HG03103 (cell line): ENCODE results near the gene RPGR.

Experiments used
- ATAC-seq: cut with Tn5 transposase; IDR thresholded peaks from one replicate; pipeline ENCODE4 v1.9.1; 2021; ENCODE audit warnings: low read depth; ENCODE audit not compliant: unreplicated experiment

RPGR gene, protein sequence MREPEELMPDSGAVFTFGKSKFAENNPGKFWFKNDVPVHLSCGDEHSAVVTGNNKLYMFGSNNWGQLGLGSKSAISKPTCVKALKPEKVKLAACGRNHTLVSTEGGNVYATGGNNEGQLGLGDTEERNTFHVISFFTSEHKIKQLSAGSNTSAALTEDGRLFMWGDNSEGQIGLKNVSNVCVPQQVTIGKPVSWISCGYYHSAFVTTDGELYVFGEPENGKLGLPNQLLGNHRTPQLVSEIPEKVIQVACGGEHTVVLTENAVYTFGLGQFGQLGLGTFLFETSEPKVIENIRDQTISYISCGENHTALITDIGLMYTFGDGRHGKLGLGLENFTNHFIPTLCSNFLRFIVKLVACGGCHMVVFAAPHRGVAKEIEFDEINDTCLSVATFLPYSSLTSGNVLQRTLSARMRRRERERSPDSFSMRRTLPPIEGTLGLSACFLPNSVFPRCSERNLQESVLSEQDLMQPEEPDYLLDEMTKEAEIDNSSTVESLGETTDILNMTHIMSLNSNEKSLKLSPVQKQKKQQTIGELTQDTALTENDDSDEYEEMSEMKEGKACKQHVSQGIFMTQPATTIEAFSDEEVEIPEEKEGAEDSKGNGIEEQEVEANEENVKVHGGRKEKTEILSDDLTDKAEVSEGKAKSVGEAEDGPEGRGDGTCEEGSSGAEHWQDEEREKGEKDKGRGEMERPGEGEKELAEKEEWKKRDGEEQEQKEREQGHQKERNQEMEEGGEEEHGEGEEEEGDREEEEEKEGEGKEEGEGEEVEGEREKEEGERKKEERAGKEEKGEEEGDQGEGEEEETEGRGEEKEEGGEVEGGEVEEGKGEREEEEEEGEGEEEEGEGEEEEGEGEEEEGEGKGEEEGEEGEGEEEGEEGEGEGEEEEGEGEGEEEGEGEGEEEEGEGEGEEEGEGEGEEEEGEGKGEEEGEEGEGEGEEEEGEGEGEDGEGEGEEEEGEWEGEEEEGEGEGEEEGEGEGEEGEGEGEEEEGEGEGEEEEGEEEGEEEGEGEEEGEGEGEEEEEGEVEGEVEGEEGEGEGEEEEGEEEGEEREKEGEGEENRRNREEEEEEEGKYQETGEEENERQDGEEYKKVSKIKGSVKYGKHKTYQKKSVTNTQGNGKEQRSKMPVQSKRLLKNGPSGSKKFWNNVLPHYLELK

DNA sequence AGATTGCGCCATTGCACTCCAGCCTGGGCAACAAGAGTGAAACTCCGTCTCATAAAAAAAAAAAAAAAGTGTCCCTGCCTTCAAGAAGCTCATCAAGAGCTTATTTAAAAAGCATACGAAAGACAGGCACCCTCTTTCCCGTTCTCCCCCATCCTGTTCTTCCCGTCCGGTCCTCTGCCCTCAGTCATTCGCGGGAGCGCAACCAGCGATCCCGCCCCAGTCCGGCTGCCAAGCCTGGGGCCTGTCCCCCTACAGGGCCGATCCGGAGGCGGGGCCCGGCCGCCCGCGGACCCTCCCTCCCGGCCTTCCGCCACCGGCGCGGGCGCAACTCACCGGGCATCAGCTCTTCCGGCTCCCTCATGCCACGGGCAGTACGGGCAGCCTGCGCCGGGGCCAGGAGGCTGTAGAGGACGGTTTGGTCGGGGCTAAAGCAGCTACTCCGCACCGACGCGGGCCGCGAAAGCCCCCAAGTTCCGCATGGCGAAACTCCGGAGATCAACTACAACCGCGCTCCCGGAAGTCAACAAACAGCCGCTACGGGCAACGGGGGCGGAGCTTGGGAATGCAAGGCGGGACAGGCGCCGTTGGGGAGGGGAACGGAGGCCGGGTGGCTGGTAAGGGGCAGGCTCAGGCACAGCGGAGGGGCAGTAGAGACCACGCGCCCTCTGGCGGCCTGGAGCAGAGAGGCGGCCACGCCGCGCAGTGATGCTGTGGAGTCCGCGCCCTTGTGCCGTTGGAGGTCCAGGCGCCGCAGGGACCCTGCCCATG lies at the start of gene RPGR:
RPGR (minus strand) TSS at position 503 of the 768 bp plus-strand sequence; CDS start at position 361, 142 bp downstream.
- ATAC-seq = peak; percentile 96

DNA sequence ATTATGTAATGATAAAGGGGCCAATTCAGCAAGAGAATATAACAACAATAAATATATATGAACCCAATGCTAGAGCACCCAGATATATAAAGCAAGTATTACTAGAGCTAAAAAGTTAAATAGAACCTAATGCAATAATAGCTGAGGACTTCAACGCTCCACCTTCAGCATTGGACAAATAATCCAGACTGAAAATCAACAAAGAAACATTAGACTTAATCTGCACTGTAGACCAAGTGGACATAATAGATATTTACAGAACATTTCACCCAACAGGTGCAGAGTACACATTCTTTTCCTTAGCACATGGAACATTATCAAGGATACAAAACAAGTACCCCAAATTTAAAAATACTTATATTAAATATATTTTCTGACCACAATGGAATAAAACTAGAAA lies 49.4 kb upstream of the RPGR start:
- ATAC-seq = no peak

DNA sequence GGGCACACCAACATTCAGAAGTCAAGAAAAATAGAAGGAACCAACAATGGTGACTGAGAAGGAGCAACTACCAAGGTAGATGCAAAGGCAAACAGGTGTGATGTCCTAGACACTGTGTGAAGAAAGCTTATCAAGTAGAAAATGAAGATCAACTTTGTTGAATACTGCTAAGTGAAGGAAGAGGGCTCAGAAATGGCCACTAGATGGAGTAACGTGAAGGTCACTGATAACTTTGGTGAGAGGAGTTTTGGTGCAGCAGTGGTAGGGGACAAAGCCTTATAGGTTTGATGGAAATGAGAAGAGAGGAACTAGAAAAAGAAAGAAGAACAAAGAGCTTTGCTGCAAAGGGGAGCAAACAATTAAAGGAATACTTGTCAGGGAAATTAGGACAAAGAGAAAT lies 48.6 kb upstream of the RPGR start:
- no peak for ATAC-seq

DNA sequence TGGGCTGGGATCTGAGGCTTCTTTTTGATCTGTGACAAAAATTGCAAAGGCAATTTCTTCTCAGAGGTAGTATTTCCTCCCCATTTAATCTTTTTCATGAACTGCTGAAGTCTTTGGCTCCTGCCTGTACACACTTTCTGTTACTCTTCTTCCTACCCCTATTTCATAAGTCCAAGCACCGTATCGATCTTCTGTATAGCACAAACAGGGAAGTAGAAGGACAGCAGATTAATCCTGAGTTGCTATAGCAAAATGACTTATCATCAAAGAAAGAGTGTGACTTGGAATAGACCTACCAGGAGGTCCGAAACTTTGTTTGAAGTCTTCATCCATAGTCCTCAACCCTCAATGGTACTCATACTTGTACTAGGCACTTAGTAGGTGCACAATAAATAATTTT lies 47.1 kb upstream of the RPGR start:
- no peak for ATAC-seq

DNA sequence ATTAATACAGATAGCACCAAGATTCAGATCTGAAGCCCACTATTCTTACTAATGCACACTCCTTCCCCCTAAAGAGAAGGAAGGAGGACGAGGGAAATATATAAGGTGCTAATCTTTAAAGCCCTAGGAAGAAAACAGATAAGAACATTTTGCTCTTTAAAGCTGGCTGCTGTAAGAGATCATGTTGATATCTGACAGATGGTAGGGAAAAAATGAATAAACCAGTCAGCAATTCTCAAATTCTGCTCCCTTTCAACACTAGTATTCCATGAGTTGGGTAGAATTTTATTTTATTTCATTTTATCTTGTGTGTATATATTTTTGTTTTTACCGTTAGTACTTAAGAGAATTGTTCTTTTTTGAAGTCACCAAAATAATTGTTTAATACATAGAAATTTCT lies 44.3 kb upstream of the RPGR start:
- no peak for ATAC-seq

DNA sequence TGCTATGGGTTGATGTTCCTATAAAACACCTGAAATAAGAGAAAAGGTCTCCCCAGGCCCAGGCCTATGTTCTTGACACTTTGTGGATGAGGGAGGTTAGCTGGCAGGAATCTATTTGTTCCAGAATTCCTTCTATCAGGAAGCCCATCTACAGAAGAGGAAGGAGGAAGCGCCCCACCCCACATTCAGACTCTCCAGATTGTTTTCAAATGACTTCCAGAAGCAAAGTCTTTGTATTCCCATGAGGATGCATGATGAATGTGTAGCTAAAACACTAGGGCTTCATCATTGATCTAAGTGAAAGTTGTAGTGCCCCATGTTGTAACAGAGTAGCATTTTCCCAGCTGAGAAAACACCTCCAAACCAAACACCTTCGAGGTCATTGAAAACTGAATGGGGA lies 41.5 kb upstream of the RPGR start:
- no peak for ATAC-seq

DNA sequence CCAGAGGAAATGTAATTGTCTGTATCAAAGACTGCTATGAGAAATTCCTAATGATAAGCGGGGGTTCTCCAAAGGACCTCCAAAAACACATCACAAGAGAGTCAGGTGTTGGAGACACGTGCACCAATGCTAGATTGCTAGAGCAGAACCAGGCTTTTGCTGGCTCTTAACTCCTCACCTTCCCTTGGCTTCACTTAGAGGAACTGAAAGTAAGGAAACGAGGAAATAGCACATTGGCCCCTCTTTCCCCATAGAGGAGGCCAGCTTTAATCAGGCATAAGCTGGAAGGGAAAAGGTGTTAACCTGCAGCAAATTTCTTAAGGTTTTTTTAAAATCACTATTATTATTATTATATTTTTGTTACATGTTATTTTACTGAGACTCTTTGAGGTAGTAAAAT lies 38.6 kb upstream of the RPGR start:
- ATAC-seq = no peak

DNA sequence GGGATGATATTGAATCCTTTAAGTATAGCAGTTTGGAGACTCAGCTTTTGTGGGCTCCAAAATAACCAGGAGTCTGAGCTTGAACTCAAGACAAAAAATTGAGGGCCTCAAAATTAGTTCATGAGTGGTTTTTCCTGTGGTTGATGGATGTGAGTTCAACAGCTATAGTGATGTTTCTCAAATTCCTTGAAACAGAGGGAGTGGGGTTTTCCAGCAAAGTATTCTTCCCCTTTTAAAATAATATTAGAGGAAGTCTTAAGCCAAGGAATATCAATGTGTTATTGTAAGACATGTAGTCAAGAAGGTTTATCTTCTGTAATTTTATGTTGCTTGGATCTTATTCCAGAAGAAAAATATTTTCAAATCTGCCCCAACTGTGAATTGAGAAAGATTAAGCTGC lies 35.7 kb upstream of the RPGR start:
- ATAC-seq = no peak

DNA sequence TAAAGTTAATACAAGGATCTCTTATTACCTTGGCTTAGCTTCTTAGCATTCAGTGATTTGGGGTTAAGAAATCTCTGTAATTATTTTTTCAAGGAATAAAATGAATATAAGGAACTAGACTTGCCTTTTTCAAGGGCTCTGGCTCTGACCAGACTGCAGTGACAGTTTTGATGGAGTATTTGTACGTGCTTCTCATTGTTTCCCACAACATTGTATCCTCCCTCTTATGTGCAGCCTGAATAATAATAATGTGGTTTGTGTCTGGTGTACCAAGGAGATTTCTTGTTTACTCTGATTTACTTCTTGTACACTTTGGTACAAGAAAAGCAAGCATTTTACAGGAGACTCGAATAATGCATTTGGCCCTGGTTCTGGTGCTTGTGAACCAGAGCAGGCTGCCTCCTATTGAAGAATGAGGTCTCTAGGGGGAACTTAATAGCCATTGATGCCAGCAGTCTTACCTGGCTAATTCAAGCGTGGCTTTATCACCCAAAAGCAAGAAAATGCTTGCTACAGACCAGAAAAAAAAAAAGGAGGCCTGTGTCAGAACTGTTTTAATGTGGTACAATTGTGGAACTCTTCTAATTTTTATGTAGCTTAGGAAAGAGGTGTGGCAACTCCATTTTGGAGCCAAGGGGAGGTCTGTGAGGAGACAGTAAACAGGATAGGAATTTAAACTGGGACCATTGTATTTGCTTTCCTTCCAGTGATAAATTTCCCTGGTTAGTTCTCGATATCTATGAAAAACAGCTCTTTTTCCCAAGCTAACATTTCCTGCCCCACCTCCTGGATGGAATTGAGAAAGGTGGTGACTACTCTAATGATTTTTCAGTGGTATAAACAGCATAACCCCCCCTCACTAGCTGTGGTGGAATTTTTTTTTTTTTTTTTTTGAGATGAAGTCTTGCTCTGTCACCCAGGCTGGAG lies 30.7 kb upstream of the RPGR start:
- no peak for ATAC-seq

DNA sequence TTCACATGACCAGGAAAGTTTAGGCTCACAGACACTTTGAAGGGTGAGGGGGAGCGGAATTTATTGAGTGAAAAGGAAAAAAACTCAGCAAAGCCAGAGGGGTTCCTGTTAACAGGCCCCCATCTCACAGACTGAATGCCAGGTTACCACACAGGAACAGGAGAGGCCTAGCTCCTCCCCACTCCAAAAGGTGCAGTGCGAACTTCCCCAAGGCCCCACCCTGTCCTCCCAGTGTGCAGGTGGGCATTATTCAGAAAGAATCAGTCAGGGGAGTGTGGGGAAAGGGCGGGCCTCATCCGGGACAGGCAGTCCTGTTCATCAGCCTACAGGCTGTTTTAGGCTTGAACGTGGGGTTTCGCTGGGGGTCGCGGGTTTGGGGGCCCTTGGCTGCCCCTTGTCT lies 29.1 kb upstream of the RPGR start:
- no peak for ATAC-seq

DNA sequence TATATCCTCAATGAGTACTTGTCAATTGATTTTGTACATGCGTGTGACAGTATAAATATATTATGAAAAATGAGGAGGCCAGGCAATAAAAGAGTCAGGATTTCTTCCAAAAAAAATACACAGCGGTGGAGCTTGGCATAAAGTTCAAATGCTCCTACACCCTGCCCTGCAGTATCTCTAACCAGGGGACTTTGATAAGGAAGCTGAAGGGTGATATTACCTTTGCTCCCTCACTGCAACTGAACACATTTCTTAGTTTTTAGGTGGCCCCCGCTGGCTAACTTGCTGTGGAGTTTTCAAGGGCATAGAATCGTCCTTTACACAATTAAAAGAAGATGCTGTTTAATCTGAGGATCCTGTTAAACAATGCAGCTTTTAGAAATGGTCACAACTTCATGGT lies 25.1 kb upstream of the RPGR start, which contains the start of gene OTC:
OTC (plus strand) TSS at position 243 of the 400 bp plus-strand sequence; CDS start at position 336, 93 bp downstream.
- ATAC-seq = no peak

DNA sequence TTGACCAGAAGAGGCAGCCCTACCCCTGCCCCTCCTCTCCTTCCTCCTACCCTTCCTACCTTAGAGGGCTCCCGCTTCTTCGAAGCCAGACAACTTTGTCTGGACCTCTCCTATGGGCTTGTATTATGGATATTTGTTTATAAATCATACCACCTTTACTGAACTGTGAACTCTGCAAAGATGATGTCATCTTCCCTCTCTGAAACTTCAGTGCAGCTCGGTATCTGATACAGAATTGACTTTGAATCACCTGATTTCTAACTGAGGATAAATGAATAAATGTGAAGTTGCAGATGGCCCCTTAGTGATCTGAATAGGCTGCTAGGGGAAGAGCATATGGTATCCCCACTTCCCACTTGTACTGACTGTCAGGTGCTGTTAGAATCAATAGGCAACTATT lies 24.0 kb upstream of the RPGR start:
- no peak for ATAC-seq

DNA sequence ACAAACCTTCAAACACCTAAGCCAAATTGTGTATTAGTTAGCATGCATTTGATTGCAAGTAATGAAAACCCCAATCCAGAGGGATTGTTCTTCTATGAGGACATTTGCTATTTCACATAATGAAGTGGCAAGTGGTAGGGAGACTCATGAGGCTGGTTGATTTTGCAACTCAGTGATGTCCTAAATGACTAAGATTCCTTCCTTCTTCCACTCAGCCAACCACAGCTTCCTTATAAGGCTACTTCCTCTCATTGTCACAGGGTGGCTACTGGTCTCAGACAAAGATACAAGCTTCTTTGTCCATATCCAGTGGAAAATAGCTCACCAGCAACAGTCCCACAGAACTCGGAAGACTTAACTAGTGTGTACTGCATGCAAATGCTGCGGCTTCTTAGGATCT lies 19.8 kb upstream of the RPGR start:
- no peak for ATAC-seq

DNA sequence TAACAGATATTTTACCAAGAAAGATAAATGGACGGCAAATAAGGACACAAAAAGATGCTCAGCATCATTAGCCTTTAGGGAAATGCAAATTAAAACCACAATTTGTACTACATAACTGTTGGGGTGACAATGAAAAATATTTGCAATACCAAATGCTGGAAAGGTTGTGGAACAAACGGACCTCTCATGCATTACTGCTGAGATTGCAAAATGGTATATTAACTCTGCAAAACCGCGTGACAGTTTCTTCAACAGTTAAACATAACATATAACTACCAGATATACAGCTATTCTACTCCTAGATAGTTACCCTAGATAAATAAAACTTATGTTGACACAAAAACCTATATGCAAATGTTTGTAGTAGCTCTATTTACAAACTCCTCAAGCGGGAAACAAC lies 18.8 kb upstream of the RPGR start:
- no peak for ATAC-seq

DNA sequence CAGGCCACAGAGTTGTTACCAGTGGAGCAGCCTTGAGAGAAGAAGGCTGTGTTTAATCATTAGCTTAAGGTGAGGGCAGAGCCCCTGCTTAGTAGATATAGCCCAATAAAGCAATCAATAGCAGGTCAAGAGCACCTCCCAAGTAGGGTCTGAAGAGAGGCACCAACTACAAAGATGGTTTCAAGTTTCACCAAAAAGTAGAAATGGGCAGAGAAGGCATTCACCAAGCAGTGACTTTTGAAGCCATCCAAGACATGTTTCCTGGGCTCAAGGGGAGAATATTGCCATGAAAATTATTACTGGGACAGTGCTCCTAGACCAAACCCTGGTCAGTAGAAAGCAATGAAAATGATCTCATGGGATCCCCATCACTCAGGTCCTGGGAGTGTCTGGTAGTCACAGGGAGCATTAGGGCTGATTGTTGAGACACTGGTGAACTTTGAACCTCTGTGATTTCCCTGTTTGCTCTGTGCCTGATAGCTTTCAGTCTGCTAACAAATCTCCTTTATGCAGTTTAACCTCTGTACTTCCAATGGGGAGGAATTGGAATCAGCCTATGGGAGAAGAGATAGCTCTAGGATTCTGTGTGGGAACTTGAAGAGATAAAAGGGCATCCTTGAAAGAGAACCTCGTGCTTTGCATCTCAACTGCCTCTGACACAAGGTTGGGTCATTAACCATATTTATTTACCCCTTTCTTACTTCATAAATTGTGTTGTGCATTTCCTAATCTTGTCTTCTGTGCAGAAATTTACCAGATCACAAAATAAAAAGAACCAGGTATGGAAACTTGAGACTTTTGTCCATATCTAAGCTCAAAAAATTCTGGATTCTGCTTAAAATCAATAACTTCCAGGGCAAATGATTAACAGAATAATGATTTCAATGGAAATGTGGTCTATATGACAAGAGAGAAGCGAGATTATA lies 15.8 kb upstream of the RPGR start:
- no peak for ATAC-seq

DNA sequence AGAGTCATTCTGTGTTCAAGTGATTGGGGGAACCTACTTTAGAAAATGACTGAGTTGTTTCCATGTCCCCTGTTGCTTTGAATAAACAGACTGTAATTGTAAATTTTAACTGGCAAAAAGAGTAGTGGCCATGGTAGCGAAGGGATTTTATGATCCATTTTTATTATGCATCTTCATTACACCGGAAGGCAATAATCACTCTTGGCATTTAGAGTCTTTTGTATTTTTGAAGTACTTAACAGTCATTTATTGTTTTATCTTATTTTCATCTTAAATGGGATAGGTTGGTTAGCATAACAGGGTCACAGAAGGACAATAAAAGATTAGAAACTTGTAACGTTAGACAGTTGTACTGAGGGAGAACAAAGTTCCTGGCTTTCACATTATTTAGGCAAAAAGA lies 14.1 kb upstream of the RPGR start:
- no peak for ATAC-seq

DNA sequence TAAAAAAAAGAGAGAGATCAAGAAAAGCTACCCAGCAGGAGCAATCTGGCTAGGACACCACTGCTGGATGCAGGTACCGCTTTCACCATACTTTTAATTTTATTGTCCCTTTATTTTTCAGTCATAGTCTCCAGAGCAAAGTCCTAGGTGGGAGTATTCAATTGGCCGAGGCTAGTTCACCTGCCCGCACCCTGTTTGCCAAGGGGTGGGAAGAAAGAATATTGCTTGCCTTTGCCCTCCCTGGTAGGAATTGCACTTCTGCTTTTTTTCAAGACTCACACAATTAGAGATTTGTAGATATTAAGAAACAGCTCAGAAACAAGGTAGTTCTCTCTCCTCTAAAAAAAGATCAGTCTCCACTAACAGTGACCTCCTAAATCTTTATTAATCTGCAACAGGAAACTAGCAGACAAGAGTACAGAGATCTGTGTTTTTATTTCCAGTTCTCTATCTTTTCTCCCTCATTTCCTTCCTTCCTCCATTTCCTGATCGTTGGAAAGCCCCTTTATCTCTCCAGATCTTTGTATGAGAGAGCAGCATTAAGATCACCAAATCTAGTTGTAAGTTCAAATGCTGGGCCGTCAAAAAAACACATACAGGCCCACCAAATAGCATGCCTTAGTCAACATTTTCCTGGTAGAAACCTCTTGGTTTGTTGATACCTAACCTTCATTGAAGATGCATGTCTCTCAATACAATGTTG lies 9.4 kb upstream of the RPGR start:
- no peak for ATAC-seq

DNA sequence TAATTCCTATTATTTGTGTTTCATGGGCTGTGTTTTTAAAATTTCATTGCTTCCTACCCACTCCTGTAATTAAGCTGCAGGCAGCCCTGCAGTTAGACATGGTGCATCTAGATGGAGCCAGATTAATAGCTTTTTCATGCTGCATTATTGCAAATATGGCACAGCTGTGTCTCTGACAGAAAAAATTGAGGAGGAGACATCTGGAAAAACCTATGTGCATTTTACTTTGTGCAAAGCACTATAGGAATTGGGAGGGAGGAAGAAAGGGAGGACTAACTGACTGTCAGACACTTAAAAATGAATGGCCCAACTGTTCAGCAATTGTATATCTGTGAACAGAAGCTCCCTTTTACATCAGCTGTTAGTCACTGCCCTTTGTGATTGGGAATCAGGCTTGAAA lies 8.1 kb upstream of the RPGR start:
- no peak for ATAC-seq
